GM19438 (cell line): ENCODE data around the gene RNF220.

Experiments
- ATAC-seq: cut with Tn5 transposase; IDR thresholded peaks from one replicate; pipeline ENCODE4 v1.9.1; 2021; ENCODE audit warnings: low read depth; ENCODE audit not compliant: unreplicated experiment

Gene RNF220

DNA sequence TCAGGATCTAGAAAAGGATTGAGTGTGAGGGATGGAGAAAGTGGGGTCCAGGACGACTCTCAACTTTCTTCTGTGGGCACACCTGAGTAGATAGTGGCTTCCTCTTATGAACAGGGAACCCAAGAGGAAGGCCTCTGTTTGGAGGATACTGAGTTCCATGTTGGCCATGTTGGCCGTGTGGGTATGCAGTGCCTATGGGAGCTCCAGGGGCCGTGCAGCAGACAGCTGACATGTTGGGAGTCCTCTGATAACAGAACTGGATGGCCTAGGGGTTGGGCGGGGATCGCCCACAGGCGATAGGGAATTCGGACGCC is 226.2 kb downstream of the RNF220 start:
- no peak for ATAC-seq

DNA sequence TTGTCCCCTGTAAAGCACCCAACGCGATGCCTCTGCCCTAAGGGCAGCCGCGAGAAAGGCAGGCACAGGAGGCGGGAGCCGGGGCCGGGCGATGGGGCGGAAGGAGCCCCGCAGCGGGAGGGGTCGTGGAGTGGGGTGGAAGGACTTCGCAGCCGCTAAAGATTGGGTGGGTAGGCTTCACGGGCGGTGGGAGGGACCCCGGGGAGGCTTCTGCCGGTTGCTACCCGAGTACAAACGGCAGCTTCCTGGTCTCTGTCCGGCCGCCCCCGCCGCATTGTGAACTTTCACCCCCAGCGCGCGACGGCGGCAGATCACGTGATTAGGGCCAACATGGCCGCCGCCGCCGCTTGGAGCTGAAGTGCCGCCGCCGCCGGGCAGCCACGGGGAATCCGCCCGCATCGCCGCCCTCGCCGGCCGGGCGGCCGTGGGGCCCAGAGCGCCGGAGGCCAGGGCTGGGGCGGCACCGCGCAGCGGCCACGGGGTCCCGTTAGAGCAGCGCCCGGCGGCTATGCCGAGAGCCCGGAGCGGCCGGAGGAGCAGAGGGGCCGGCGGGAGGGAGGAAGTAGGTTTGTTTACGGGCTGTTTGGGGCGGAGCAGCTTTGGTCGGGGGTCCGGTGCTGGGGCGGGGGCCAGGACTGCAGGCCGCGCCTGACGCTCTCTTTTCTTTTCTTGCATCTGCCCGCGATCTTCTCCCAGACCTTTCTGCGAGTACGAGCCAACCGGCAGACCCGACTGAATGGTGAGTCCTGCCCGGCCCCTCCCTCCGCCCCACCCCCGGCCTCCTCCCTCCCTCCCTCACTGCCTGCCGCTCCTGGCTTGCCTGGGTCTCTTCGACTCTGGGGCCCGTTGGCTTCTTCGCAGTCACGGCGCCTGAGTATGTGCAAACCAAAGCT is 226.8 kb downstream of the RNF220 start:
- ATAC-seq = peak; percentile 72

DNA sequence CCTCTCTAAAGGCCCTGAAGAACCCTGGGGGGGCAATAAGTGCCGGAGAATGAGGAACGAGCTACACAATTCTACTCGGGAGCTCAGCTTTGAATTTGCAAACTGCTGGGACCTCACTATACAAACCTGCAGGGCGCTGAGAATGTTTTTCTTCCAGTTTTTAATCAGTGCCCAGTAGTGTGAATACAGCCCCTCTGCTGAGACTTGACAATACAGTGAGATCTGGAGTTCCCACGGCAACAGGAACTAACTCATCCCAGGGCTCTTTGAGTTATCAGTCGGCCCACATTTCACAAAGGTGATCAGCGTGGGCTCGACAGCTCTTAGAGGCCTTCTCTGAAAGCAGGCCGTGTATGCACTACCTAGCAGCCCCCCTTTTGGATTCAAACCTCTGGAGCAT is 227.5 kb downstream of the RNF220 start:
- no peak for ATAC-seq

DNA sequence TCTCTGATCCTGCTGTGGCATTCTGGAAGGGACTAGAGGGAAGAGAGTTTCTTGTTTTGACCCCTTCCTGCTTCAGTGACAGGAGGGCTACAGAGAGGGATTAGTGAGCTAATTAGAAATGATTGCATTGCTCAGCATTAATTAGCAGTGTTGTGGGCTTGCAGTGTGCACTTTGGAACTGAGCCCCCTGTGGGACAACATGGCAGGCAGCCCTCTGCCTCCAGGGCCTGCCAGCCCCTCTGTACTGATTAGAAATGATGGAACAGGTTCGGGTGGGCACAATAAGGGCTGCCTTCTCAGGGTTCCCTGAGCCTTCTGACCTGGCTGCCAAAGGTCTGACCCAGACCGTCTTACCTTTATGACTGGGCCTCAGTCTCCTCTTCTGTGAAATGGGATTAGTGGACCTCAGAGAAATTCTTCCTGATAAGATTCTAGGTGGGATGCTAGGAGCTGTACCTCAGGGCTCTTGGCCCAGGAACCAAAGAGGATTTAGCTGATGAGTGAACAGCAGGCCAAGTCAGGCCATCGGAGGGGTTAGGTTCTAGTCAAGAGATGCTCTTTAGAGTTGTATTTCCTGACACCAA is 229.6 kb downstream of the RNF220 start:
- no peak for ATAC-seq

DNA sequence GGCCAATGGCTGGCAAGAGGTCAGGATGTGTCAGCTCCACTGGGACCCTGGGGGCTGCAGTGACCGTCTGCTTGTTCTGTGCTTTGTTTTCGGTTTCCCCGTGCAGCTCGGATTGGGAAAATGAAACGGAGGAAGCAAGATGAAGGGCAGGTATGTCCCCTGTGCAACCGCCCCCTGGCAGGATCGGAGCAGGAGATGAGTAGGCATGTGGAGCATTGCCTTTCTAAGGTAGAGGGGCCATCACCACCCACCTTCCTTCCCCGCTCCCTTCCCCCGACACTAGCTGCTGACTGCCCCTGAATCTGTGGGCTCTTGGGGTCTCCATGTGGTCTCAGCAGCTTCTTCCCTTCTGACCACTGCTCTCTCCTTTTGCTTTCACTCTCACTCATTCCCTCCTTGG is 230.4 kb downstream of the RNF220 start:
- ATAC-seq = no peak

DNA sequence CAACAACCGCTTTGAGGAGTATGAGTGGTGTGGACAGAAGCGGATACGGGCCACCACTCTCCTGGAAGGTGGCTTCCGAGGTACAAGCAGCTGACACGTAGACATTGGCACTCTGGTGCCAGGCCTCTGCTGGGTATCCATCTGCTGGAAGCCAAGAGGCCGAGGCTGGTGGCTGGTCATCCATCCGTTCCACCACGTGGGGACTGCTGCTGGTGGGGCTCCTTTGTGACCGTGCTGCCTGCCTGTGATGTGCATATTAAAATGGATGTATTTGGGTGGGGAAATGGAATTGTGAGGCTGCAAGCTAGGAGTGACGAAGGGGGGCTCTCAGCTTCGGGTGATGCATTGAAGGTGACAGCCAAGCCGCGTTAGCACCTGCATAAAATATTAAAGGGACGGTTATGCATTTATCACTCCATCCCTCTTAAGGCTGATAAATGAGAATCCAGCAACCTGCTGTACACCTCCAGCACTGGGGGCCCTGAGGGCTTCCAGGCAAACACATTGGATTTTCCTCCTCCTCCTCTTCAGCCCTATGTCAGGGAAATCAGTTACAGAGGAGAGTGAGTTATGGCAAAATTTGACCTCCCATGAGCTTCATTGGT is 231.1 kb downstream of the RNF220 start:
- no peak for ATAC-seq

DNA sequence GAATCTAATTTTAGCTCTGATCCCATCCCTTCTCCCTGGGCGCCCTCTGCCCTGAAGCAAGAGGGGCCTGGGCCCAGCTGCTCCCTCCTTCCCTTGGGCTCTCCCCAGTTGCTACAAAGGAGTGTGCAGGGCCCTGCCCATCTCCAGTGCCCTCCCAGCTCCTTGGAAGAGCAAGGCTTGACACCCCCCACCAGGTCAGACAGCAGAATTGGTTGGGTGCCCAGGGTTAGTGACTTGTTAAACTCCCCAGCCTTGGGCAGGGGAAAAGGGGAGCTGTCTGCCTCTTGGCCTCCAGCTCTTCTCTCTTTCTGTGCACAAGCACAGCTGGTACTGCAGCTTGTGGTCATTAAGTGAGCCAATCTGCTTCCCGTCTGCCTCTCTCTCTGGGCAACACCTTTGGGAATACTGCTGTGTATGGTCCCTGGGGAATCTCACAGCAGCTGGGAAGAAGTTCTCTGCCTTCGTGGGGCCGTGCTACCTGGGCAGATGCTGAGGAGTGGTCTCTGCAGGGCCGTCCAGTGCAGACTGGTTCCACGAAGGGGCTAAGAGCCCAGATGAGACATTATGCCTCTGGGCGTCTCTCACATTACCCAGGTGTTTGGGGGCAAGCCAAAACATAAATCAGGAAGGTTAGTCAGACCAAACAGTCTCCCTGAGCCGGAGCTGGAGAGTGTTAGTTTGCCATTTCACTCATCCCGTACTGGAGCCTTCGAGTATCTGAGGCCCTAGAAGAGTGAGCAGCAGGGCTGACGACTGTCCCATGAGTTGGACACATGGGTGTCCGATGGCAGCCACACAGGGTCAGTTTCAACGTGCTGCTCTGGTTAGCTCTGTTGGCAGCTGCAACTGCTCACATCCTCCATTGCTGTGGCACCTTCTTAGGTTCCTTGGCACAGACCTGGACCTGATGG is 231.9 kb downstream of the RNF220 start:
- no peak for ATAC-seq

DNA sequence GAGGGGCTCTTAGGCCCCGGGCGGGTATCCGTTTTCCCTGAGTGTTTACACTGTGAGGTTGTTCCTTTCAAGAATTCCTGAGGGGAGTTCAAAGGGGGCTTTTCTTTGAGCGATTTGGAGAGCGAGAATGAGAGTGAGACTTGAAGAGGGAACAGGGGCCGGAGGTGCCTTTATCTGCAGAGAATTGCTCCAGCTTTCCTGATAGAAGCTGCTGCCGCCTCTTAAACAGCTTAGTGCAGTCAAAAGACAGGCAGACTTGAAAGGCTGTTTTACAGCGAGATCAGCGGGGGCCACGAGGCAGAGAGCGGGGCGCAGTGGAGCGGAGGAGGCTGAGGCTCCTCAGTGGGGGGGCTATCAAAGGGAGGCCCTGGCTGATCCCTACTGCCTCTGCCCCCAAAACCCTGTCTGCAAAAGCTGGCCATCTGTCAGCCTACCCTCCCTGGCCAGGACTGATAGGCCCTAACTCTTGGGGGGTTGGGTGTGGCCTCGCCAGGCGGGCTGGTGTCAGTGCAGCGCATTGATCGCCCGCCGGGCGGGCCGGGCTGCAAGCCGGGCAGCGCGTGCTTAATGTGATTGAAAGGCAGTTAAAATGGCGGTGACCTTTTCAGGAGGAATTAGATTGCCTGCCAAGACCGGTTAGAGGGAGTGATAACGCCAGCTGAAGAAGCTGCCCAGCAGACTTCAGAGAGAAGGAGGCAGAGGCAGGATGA is 232.8 kb downstream of the RNF220 start:
- ATAC-seq = no peak

DNA sequence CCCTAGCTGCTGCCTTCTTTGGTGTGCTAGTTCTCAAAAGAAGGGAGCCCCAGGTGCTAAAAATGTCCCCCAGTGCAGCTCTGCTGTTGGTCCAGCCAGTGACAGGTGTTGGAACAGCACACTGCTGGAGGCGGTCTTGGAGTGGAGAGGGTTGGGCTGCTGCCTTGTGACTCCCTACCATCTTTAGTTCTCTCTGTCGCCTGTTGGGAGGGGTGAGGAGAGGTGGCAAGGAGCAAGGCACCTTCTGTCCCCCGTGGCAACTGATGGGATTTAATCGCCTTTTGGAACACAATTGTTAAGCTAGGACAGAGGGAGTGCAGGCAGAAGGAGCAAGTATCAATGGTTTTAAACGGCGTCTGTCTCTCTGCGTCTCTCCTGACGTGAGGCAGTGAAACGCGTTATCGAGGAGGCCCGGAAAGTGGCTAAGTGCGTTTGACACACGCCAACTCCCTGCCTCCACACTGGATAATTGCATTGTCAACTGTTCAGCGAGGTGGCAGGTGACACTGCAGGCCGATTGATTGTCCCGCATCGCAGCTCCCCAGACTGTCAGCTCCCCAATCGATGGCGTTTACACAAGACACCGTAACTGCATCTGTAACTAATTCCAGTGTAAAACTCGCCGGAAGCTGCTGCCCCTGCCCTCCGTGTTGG is 235.3 kb downstream of the RNF220 start:
- no peak for ATAC-seq

DNA sequence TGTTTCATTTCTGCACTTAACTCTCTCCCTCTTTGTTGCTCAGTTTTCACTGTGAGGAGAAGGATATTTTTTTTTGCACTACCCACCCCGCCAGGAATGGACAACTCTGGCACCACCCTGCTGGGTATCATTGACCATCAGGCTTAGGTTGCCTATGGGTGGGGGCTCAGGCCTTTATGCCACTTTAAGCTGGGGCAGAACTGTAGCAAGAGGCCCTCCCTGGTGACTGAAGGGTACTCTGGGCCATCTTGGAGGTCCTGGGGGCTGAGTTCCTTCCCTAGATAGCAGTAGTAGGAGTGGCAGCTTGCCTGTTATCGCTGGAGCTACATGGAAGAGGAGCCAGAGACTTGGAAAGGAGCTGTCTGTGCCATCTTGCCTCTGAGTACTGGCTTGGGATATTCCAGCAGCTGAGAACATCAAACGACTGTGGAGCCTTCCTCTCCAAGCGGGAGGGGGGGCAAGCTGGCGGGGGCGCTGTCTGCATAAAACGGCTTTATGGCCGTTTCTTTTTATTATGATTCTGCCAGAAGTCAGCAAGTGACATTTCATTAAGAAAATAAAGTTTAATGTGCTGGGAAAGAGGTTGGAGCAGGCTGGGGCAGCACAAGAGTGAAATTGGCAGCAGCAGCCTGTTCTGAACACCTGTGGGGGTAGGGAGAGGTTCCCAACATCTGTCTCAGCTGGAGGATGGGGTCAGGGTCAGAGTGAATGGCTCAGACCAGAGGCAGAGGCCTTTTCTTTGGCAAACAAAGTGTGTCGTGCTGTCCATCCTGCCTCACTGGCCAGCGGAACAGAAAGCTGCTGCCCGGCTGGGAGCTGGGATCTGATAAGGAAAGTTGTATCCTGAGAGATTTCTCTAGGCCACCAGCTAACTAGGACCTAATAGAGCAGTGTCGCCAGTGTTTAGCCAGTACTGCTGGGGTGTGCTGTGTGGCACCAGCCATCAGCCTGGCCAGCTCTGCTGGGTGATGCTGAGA is 236.4 kb downstream of the RNF220 start:
- no peak for ATAC-seq

DNA sequence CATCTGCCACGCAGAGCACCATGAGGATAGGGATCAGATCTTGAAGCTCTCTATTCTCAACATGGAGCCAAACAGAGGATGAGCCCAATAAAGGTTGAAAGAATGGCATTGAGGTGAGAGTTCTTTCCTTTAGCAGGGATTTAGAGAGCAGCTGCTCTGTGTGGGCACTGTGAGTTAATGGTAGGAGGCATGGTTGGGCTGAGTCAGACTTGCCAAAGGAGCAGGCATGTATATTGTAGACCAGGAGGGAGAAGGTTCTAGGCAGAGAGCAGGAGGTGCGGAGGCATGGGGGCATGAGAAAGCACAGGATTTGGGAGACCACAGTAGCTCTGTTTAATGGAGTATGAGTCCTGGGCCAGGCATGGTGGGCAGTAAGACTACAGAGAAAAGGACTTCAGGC is 237.2 kb downstream of the RNF220 start:
- ATAC-seq = no peak

DNA sequence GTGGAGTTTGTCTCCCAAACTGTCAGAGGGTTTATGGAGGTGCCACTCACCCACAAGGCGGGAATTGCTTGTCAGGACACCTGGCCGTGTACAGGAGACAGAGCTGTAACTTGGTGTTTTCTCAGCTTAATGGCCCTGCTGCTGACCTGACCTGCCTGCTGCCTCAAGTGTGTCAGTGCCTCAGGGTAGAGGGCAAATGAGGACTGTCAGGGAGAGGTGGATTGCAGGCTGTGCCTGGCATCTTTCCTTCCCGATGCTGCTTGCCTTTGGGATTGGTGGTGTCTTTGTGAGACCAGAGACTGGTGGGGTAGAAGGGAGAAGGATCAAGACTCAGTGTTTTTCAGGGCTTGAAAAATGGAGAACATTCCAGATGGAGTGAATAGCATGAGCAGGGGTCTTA is 237.9 kb downstream of the RNF220 start:
- no peak for ATAC-seq

DNA sequence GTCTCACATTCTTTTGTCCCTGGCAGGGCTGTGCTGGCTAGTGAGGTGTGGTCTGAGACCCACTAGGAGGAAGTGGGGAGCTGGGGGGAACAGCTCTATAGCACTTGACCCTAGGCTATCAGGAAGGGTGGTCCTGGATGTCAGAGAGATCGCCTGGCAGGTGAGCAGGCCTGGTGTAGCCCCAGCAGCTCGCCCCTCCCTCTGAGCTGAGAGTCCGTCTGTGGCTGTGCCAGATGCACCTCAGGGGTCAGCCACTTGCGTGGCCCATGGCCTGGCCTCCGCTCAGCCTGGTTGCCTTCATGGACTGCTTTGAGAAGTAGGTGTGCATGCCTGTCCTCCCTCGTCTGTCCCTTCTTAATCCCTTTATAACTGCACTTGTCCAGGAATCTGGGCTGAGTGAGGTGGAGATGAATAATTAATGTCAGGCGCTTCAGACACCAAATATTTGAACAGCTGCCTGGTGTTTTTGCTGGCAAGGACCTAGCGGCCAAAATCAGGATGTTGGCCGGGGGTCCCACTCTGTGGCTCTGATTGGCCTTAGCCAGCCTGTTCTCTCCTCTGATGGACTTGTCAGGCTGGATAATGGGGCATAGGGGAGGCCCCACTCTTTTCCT is 238.8 kb downstream of the RNF220 start:
- ATAC-seq = no peak

DNA sequence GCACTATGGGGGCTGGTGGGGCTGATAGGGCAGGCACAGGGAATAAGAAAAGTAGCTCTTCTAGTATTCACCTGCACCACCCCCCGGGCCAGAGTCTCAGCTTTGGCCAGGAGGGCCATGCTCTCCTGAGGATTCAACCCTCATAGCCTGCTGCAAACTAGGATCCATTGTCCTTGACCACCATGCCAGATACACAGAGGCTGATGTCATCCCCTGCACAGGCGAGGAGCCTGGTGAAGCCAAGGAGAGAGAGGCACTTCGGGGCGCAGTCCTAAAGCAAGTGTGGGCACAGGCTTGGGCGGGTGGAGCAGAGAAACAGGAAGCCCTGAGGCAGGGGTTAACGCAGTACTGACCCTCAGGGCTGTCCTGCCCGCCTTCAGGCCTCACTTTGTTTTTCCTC is 239.8 kb downstream of the RNF220 start:
- no peak for ATAC-seq

DNA sequence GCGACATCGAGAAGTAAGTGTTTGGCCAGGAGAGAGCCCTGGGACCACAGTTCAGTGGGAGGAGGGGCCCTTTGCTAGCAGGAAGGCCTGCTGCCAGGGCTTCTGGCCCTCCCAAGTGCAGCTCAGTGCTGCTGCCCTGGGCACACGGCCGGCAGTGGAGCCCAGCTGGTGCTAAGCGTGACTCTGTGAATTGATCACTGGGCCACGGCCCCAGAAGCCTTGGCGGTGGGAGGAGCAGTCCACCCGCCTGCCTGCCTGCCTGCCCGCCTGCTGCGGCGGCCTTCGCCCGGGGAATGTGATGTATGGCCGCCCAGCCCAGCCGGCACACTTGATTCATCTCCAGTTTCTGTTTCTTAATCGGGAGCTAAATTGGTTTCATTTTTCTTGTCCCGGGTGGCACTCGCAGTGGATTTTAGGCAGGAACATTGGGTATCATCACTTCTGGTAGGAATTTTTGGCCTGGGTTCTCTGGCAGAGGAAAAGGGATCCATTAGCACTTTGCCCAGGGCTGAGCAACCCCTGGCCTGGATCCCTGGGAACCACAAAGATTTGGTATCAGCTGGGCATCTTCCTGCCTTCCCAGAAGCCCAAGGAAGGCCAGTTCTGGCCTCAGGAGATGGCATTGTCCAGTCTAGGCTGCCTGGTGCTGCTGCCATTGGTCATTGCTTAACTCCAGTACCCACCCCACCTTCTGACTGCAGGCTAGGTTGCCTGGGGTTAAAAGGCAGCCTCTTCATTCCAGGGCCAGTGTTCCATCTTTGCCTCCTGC is 240.6 kb downstream of the RNF220 start:
- ATAC-seq = no peak

DNA sequence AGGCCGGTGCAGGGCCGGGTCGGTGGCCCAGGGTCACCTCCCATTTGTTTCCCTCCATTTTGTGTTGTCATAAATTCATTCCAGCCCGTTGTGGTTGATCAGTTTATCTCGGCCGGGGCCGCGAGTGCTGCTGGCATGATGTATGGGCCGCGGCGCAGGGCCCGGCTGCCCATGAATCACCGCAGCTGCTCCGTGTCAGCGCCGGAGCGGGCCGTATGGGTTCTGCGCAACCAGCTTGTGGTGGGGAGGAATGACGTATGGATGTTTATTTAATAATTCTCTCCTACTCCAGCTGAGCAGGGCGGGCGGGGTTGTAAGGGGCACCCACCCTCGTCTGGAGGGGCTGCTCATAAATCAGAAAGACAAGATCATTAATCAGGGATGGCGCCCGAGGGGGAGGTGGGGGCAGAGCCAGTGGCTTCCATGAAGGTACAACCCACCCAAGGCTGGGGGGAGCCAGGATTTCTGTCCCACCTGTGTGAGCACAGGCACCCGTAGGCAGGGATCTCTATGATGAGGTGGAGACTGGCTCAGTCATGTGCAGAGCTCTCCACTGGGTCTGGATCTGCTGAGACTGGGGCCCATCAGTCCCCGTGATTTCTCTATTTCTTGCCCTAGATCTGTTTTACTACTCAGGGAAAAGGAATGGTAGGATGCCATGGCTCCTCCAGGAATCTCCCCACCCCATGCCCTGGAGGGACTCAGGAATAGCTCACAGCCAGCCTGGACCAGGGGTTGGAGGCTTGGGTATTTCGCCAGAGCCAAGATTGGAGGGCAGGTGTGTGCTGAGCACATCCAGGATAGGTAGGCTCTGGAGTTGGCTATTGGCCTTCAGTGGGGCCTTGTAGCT is 241.4 kb downstream of the RNF220 start:
- ATAC-seq = no peak

DNA sequence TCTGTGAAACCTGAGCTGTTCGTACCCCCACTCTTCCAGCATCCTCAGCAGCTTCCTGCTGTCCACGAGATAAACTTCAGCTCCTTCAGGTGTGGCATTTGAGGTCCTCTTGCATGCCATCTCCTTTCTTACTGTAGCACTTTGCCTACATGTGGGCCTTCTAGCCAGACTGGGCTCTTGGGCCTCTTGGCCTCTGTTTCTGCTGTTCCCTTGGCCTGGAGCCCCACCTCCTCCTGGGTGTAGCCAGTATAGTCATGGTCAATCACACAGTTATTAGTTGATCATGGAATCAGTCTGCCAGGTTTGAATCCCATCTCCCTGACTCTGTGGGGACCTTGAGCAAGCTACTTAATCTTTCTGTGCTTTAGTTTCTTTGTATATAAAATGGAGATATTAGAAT is 242.8 kb downstream of the RNF220 start:
- ATAC-seq = no peak
